Rectal smooth muscle tissue (tissue), 1 donor: Measurements from ENCODE around the gene TTC9.

Source experiments
- H3K27ac ChIP-seq: one replicate; pipeline ENCODE4 v1.7.0; 2013; ENCODE audit warnings: low read depth, low read length, inconsistent platforms
- H3K27me3 ChIP-seq: one replicate; pipeline ENCODE4 v1.7.0; 2013; ENCODE audit warnings: low read length; ENCODE audit not compliant: control insufficient read depth, insufficient read depth
- H3K36me3 ChIP-seq: one replicate; pipeline ENCODE4 v1.7.0; 2013; ENCODE audit warnings: low read length; ENCODE audit not compliant: control insufficient read depth, insufficient read depth
- H3K4me1 ChIP-seq: one replicate; pipeline ENCODE4 v1.7.0; 2013; ENCODE audit warnings: low read length; ENCODE audit not compliant: control insufficient read depth, insufficient read depth
- H3K4me3 ChIP-seq: one replicate; pipeline ENCODE4 v1.7.0; 2013; ENCODE audit warnings: low read length
- H3K9ac ChIP-seq: one replicate; pipeline ENCODE4 v1.7.0; 2013; ENCODE audit warnings: low read length

Gene TTC9

DNA sequence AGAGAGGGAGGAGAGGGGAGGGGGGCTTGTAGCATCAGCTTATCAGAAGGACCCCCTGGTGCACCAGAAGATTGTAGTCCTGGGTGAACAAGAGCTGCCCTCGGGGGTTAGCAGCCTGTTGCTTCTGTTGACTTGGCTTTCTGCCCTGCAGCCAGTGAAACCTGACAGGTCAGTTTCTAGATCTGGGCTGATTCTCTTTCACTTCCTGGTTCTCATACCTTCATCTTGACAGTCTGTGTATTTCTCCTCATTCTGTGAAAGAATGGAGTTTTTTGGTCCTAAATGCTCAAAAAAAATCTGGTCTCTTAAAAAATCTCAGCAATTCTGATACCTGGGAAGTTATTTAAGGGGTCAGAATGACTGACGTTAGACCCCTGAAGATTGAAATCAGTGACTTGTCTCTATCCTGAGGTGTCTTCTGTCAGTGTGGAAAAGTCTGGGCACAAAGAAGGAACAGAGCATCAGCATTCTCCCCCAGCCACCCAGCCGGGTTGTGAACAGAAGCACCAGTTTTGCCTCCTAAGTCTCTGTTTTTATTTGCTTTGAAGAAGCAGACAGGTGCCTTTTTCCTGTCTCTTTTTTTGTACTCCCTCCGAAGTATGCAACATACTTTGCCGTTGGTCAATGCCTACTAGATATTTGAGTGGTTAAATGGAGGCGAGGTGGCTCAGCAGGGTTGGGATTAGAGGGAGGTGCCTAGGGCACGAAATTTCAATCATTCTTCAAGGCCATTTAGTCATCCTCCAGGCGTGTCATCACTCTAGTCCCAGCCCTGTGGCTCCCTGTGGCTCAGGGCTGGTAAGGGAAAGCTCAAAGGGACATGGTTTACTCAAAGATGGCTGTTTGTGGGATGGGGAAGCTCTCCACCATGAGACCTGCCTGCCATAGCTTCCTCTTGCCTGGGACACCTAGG, 24.0 kb downstream of the TTC9 start:
- Histone ChIP-seq H3K36me3 (no peaks in the 10 kb centered on the region), H3K9ac (no peak overlapping the region), H3K4me3 (no peak overlapping the region), H3K27ac (no peak overlapping the region), H3K4me1 (no peaks in the 10 kb centered on the region), H3K27me3 (no peaks in the 10 kb centered on the region)

DNA sequence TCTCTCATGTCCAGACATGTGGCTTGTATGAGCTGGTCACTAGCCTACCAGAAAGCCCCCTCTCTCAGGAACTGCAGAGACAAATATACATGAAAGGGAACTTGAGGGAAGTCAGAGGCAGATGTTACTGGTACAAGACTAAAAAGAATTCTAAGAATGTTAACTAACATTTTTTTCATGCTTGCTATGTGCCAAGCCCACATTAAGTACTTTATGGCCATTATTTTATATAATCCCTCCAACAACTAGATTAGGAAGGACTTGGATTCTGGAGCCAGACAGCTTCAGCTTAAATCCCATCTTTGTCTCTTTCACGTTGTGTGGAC, 24.6 kb downstream of the TTC9 start:
- Histone ChIP-seq H3K4me3 (no peak overlapping the region), H3K9ac (no peak overlapping the region), H3K4me1 (no peaks in the 10 kb centered on the region), H3K27me3 (no peaks in the 10 kb centered on the region), H3K36me3 (no peaks in the 10 kb centered on the region), H3K27ac (no peak overlapping the region)

- Histone ChIP-seq H3K27me3 (no peaks in the 10 kb centered on the region), H3K36me3 (no peaks in the 10 kb centered on the region)
Observed at GRCh38 chr14:70670992-70671651, 29.4 kb downstream of the TTC9 start.

DNA sequence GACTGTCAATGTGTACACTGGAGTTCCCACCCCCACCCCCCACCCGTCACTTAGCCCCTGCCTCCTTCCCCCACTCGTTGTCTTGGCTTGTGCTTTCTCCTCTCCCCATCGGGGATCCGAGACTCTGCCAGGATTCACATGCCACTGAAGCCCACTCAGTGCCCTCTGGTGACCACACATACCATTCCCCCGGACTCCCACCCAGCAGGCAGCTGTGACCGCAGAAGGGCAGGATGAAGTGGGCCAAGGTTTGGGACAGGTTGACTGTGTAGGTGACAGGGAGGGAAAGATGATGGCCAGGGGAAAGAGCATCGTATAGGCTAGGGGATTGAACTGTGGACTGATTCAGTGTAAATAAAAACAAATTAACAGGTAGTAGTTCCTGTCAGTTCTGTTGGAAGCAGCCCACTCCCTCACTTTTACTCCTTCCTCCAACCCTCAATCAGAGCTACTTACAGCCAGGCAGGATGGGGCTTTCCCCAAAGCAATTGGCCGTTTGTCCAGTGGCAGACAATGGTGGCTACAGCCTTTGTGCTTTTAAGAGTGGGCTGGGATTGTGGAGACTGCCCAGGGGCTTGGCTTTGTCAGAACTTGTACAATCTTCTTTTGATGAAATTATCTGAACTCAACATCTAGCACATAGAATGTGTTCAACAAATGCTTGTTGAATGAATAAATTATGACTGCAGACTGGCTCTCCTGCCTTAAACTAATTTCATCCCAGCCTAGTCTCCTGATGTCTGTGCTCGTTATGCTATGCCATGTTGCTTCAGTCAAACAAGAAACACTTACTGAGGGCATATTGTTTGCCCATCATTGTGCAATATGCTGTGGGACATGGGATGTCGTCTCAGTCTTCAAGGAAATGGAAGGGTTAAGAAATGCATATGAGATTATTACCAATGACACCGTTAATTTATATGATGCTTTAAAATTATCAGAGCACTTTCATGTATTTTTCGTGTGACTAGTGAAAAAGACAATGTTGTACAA, 30.2 kb downstream of the TTC9 start:
- no peak overlapping the region for H3K9ac ChIP-seq
- H3K27ac ChIP-seq = no peak overlapping the region
- H3K4me3 ChIP-seq = no peak overlapping the region
- H3K36me3 ChIP-seq = no peaks in the 10 kb centered on the region
- H3K27me3 ChIP-seq = no peaks in the 10 kb centered on the region
- H3K4me1 ChIP-seq = no peaks in the 10 kb centered on the region

More at GRCh38 chr14:70670992-70671651, 29.4 kb downstream of the TTC9 start:
- H3K27ac ChIP-seq = no peak overlapping the region
- no peak overlapping the region for H3K9ac ChIP-seq
- H3K4me1 ChIP-seq = no peaks in the 10 kb centered on the region
- H3K4me3 ChIP-seq = no peak overlapping the region

- Histone ChIP-seq H3K36me3 (no peaks in the 10 kb centered on the region), H3K4me3 (no peak overlapping the region), H3K27ac (no peak overlapping the region), H3K4me1 (no peaks in the 10 kb centered on the region), H3K27me3 (no peaks in the 10 kb centered on the region), H3K9ac (no peak overlapping the region)
Observed at GRCh38 chr14:70677341-70677740, 35.6 kb downstream of the TTC9 start.

DNA sequence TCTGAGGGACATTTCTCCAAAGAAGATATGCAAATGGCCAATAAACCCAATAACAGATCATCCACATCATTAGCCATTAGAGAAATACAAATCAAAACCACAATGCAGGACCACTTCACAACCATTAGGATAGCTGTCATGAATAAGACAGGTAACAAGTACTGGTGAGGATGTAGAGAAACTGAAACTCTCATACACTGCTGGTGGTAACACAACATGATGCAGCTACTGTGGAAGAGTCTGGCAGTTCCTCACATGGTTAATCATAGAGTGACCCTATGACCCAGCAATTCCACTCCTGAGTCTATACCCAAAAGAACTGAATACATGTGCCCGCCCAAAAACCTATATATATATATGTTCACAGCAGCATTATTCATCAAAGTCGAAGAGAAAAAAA, 39.0 kb downstream of the TTC9 start:
- H3K4me3 ChIP-seq = no peak overlapping the region
- H3K4me1 ChIP-seq = no peaks in the 10 kb centered on the region
- H3K27me3 ChIP-seq = no peaks in the 10 kb centered on the region

DNA sequence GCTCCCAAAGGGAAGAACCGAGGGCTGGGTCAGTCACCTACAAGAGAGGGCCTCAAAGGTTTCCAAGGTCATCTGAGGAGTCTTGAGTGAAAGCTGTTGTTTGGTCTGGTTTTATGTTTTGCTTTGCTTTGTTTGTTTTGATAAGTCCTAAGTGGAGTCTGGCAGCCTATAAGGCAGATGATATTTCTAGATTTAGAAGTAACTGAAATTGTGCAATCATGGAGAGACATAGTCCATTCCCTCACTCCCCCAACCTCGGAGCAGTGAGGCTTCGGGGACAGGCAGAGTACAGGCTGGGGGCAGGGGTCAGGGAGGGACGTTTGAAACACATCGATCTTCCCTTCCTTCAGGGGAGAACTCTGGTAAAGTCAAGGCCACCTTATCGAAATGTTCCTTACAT, 42.3 kb downstream of the TTC9 start:
- H3K4me1 ChIP-seq = no peaks in the 10 kb centered on the region
- H3K4me3 ChIP-seq = no peak overlapping the region
- H3K9ac ChIP-seq = no peak overlapping the region
- H3K36me3 ChIP-seq = no peaks in the 10 kb centered on the region
- no peak overlapping the region for H3K27ac ChIP-seq
- no peaks in the 10 kb centered on the region for H3K27me3 ChIP-seq

More for the DNA sequence above, 39.0 kb downstream of the TTC9 start:
- no peak overlapping the region for H3K27ac ChIP-seq
- no peaks in the 10 kb centered on the region for H3K36me3 ChIP-seq
- H3K9ac ChIP-seq = no peak overlapping the region

GRCh38 chr14:70685474-70686197, 43.9 kb downstream of the TTC9 start:
- Histone ChIP-seq H3K36me3 (no peaks in the 10 kb centered on the region), H3K4me3 (no peak overlapping the region), H3K9ac (no peak overlapping the region), H3K4me1 (no peaks in the 10 kb centered on the region), H3K27me3 (no peaks in the 10 kb centered on the region), H3K27ac (no peak overlapping the region)

DNA sequence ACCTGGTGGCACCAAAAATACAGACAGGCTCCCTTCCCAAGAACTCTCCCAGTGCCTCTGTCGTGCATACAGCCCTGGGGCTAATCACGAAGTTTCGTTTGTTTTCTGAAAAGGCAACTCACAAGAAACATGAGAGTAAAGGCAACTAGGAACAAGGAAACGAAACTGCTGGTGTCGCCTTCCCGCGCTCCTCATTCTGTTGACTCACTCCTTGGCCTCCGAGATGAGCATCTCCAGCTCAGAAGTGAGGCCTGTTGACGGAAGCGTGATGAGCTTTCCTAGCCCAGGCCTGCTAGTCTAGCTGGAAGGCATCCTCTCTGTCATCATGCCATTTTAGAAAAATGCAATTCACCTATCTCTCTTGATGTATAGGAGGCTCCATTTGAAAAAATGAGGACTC, 50.5 kb downstream of the TTC9 start:
- H3K9ac ChIP-seq = no peak overlapping the region
- H3K4me1 ChIP-seq = no peaks in the 10 kb centered on the region
- no peaks in the 10 kb centered on the region for H3K27me3 ChIP-seq
- H3K27ac ChIP-seq = no peak overlapping the region
- H3K4me3 ChIP-seq = no peak overlapping the region
- H3K36me3 ChIP-seq = no peaks in the 10 kb centered on the region

DNA sequence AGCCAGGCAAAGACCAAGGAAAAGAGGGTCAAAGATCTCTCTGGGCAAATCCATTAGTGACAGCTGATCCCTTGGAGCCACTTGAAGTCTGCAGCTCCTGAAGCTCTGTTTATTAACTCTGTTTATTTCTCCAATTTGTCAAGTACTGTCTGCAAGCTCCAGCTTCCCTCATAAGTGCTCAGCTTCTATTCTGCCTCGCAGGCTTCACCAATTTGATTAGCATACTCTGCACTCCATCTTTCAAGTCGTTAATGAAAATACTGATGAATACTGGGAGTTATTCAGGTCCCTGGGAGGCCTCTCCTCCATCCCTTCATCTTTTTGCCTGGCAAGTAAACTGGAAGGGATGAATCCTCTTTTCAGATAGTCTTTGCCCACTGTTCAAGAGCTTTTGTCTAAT, 54.3 kb downstream of the TTC9 start:
- Histone ChIP-seq H3K4me1 (no peaks in the 10 kb centered on the region), H3K27ac (no peak overlapping the region), H3K27me3 (no peaks in the 10 kb centered on the region), H3K4me3 (no peak overlapping the region), H3K9ac (no peak overlapping the region), H3K36me3 (no peaks in the 10 kb centered on the region)

DNA sequence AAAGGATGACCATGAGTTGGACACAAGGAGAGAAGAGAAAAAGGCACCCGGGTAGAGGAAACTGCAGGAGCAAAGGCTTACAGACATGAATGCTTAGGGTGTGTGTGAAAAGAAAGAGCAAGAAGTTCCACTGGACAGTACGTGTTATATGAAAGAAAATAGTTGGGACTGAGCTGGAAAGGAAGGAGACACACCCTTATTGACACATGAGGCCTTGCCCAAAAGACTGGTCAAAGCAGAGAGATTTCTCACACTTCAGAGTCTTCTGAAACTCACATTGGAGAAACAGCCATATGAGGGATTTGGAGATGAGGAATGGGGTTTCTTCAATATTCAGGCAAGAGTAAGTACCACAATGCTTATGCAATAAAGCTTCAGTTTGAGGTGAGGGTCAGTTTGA, 56.0 kb downstream of the TTC9 start:
- H3K4me1 ChIP-seq = no peaks in the 10 kb centered on the region
- no peak overlapping the region for H3K4me3 ChIP-seq
- no peaks in the 10 kb centered on the region for H3K36me3 ChIP-seq
- no peak overlapping the region for H3K9ac ChIP-seq
- H3K27me3 ChIP-seq = no peaks in the 10 kb centered on the region
- no peak overlapping the region for H3K27ac ChIP-seq

DNA sequence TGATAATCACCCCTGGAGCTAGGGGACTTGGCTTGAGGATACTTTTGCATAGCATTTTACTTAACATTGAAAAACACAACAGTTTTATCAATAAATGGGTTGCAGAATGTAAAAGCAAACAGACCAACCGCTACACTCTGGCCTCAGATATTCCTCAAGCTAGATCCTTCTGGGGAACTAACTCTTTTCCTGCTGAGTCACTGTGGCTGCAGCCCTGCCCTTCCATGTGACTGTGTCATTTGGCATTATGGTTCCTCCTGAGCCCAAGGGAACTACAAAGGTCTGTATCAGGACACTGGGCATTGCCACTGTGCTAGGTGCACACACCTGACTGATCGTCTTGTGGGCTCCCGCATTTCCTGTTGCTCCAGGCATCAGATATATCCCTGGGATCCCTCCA, 56.6 kb downstream of the TTC9 start:
- no peaks in the 10 kb centered on the region for H3K36me3 ChIP-seq
- H3K27ac ChIP-seq = no peak overlapping the region
- no peak overlapping the region for H3K9ac ChIP-seq
- H3K27me3 ChIP-seq = no peaks in the 10 kb centered on the region
- H3K4me3 ChIP-seq = no peak overlapping the region
- H3K4me1 ChIP-seq = no peaks in the 10 kb centered on the region
